Measurements from ENCODE around the gene NSFL1C. TPM values are rescaled to one million over a fixed set of nuclear protein-coding genes. Genes with fewer than 3 reads are reported as not detected.
"Not testable (repeated sequence)": the region's sequence is repeated elsewhere in the genome, so short reads cannot be mapped to it uniquely, and the experiment has no call there.

Gene NSFL1C
- total RNA-seq, result 10 to 100 TPM; 57.9 to 75.4 TPM

GRCh38 chr20:1466211-1467081 is at the start of gene NSFL1C:
Gene NSFL1C (minus strand): TSS chr20:1466849. CDS start chr20:1466824, 25 bp downstream.
- peak; percentile 98 to 99 for ATAC-seq (replicated peaks in 1 of 2)
- Mint-ChIP-seq H3K4me3 (peak within 1 kb of the TSS; percentile 88 to 90), H3K9me3 (no peaks in the 10 kb centered on the region), H3K27me3 (ENCODE audit: low read depth) (peaks cover 19% of the 10 kb centered on the region), H3K4me1 (ENCODE audit: low read depth) (peaks cover 54% of the 10 kb centered on the region), H3K27ac (peak within 1 kb of the TSS; percentile 44), H3K36me3 (ENCODE audit: insufficient read depth in 2 of 2) (peaks cover 0 to 4% of the 10 kb centered on the region in 2 donors)
- peak; percentile 98 to 100 for DNase-seq

DNA sequence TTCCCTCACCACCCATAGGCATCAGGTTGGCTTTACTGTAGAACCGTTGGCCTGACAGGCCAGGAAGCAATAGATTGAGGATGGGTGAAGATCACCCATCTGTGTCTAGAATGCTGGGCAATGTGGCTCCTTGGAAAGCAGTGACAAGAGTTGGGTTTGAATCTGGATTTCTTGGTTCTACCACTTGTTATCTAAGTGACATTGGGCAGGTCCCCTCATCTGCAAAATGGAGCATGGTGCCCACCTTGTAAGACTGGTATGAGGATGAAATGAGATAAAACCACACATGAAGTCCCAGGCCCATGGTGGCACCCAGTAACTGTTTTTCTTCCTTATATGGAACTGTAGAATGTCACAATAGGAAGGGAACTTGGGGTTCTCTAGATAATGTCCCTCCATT is 47.2 kb upstream of the NSFL1C start:
- H3K4me1 Mint-ChIP-seq (ENCODE audit: low read depth), result peaks cover 5% of the 10 kb centered on the region
- peaks cover 6 to 12% of the 10 kb centered on the region in 2 donors for H3K9me3 Mint-ChIP-seq
- H3K4me3 Mint-ChIP-seq, result no peak overlapping the region
- no peak overlapping the region for H3K27ac Mint-ChIP-seq
- ATAC-seq (replicated peaks in 1 of 2) (no peak), DNase-seq (no peak)
- H3K36me3 Mint-ChIP-seq (ENCODE audit: insufficient read depth in 2 of 2), result peaks cover 7% of the 10 kb centered on the region in 2 donors
- peaks cover 15% of the 10 kb centered on the region for H3K27me3 Mint-ChIP-seq (ENCODE audit: low read depth)

DNA sequence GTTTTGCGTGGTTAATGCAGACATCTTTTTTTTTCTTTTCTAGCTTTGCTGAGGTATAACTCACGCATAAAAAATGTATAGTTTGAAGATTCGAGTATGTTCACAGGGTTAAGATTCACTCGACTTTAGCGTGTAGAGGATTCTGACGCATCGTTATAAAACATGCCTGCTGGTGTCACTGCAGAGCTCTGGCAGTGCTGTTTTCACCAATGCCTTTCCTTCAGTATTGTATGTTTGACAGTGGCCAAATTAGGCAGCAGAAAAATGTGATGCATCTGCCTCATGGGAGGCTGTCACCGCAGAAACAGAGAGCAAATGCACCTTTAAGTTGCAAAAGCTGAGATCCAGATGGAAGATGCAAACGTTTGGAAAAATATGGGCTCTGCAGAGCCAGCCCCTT is 42.6 kb upstream of the NSFL1C start:
- peaks cover 22% of the 10 kb centered on the region for H3K27me3 Mint-ChIP-seq (ENCODE audit: low read depth)
- H3K9me3 Mint-ChIP-seq, result peaks cover 5 to 10% of the 10 kb centered on the region in 2 donors
- H3K4me1 Mint-ChIP-seq (ENCODE audit: low read depth), result peaks cover 5% of the 10 kb centered on the region
- ATAC-seq (replicated peaks in 1 of 2), result peak; percentile 48 to 57
- H3K36me3 Mint-ChIP-seq (ENCODE audit: insufficient read depth in 2 of 2), result peaks cover 5 to 7% of the 10 kb centered on the region in 2 donors
- no peak overlapping the region for H3K4me3 Mint-ChIP-seq
- DNase-seq, result peak; percentile 19 to 22
- no peak overlapping the region for H3K27ac Mint-ChIP-seq

DNA sequence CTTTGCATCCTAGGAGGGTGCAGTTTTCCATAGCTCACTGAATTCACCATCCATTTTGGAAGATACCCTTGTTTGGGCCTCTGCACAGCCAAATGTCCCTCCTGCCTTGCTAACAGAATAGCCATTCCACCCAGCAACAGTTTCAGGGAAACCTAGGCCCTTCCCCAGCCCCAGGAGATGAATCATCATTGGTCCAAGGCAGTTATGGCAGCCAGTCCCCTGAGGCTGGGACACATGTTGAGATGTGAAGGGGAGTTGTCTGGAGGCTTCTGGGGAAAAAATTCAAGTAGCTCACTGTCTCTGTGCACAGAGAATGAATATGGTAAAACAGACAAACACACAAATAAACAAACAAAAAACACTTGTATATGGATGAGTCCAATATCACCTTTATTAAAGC is 41.9 kb upstream of the NSFL1C start:
- peaks cover 9% of the 10 kb centered on the region for H3K4me1 Mint-ChIP-seq (ENCODE audit: low read depth)
- no peak overlapping the region for H3K4me3 Mint-ChIP-seq
- ATAC-seq (replicated peaks in 1 of 2), result no peak

DNA sequence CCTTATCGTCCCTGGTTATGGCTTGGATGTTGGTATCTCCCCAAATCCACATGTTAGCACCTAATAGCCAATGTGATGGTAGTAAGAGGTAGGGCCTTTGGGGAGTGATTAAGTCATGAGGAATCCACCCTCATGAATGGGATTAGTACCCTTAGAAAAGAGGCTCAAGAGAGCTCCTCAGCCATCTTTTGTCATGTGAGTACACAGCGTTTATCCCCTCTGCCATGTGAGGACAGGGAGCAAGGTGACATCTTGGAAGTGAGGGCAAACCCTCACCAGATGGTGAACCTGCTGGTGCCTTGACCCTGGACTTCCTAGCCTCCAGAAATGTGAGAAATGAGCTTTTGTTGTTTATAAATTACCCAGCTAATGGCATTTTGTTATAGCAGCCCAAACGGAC is 40.6 kb upstream of the NSFL1C start:
- Mint-ChIP-seq H3K9me3 (peaks cover 0 to 6% of the 10 kb centered on the region in 2 donors), H3K4me1 (ENCODE audit: low read depth) (peaks cover 12% of the 10 kb centered on the region), H3K36me3 (ENCODE audit: insufficient read depth in 2 of 2) (peaks cover 2 to 3% of the 10 kb centered on the region in 2 donors), H3K27me3 (ENCODE audit: low read depth) (peaks cover 26% of the 10 kb centered on the region), H3K4me3 (no peak overlapping the region), H3K27ac (no peak overlapping the region)
- no peak for DNase-seq
- ATAC-seq (replicated peaks in 1 of 2), result no peak

More for the DNA sequence above, 41.9 kb upstream of the NSFL1C start:
- DNase-seq, result no peak
- H3K27me3 Mint-ChIP-seq (ENCODE audit: low read depth), result peaks cover 22% of the 10 kb centered on the region
- no peak overlapping the region for H3K27ac Mint-ChIP-seq
- H3K9me3 Mint-ChIP-seq, result peaks cover 4 to 8% of the 10 kb centered on the region in 2 donors
- H3K36me3 Mint-ChIP-seq (ENCODE audit: insufficient read depth in 2 of 2), result peaks cover 5 to 6% of the 10 kb centered on the region in 2 donors

- peaks cover 2 to 3% of the 10 kb centered on the region in 2 donors for H3K36me3 Mint-ChIP-seq (ENCODE audit: insufficient read depth in 2 of 2)
- H3K4me3 Mint-ChIP-seq, result no peak overlapping the region
- peaks cover 8% of the 10 kb centered on the region for H3K4me1 Mint-ChIP-seq (ENCODE audit: low read depth)
Measured at GRCh38 chr20:1505871-1506270, 39.2 kb upstream of the NSFL1C start.

GRCh38 chr20:1505361-1505760 is 38.7 kb upstream of the NSFL1C start:
- H3K27ac Mint-ChIP-seq, result no peak overlapping the region
- H3K27me3 Mint-ChIP-seq (ENCODE audit: low read depth), result peaks cover 15% of the 10 kb centered on the region
- H3K36me3 Mint-ChIP-seq (ENCODE audit: insufficient read depth in 2 of 2), result peaks cover 2 to 3% of the 10 kb centered on the region in 2 donors
- H3K9me3 Mint-ChIP-seq, result no peaks in the 10 kb centered on the region
- H3K4me3 Mint-ChIP-seq, result no peak overlapping the region
- DNase-seq (no peak), ATAC-seq (replicated peaks in 1 of 2) (no peak)
- H3K4me1 Mint-ChIP-seq (ENCODE audit: low read depth), result peaks cover 7% of the 10 kb centered on the region

More at GRCh38 chr20:1505871-1506270, 39.2 kb upstream of the NSFL1C start:
- DNase-seq (no peak), ATAC-seq (replicated peaks in 1 of 2) (no peak)
- no peaks in the 10 kb centered on the region for H3K9me3 Mint-ChIP-seq
- no peak overlapping the region for H3K27ac Mint-ChIP-seq
- peaks cover 16% of the 10 kb centered on the region for H3K27me3 Mint-ChIP-seq (ENCODE audit: low read depth)

DNA sequence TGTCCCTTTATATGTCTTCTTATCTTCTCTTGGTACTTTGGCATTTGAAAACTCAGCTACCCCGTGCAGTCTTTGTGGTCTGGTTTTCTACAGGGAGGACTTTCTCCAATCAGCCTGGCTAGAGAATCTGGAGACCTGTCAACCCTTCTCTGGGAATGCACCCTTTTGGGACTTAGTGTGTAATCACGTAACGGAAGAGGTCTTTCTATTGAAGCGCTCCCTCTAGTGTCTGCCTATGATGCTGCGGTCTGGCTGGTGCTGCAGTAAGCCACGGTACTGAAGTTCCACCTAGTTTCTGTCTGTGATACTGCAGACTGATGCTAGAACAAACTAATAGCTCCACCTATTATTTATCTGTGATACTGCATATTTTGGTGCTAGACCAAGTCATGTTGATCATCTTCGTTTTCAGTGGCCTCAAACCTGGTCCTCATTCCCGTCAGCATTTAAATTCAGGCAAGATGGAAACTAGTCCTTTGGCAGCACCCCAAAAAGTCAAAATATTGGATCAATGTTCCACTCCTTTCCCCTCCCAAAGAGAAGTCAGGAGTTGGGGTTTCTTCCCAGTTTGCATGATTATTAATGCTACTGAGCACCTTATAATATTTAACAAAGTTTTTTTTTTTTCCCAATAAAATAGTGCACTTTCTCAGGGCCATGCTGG is 37.0 kb upstream of the NSFL1C start:
- peaks cover 2 to 3% of the 10 kb centered on the region in 2 donors for H3K36me3 Mint-ChIP-seq (ENCODE audit: insufficient read depth in 2 of 2)
- peak; percentile 76 for DNase-seq
- H3K27ac Mint-ChIP-seq, result peak overlapping the region; percentile 68
- H3K4me3 Mint-ChIP-seq, result no peak overlapping the region
- no peaks in the 10 kb centered on the region for H3K9me3 Mint-ChIP-seq
- ATAC-seq (replicated peaks in 1 of 2), result peak; percentile 98 to 100
- H3K4me1 Mint-ChIP-seq (ENCODE audit: low read depth), result peaks cover 7% of the 10 kb centered on the region
- peaks cover 29% of the 10 kb centered on the region for H3K27me3 Mint-ChIP-seq (ENCODE audit: low read depth)

DNA sequence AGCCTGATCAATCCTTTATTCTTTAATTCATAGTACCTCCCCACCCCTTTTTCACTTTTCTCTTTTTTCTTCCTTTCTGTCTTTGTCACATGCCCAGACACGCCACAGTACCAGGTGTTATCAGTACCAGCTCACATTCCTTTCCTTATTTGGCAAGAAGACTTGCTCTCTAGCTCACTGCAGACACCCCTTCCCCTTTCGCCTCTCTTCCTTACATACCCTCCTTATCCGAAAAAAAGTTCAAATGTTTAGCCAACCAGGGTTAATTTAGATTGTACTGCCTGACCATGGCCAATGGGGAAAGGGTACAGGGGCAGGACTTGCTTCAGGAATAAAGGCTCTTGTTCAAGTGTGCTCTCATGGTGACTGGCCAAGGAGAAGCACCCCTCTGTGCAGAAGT is 33.8 kb upstream of the NSFL1C start:
- no peak for DNase-seq
- no peak for ATAC-seq (replicated peaks in 1 of 2)
- H3K9me3 Mint-ChIP-seq, result no peaks in the 10 kb centered on the region
- no peak overlapping the region for H3K4me3 Mint-ChIP-seq
- no peak overlapping the region for H3K27ac Mint-ChIP-seq
- peaks cover 7% of the 10 kb centered on the region for H3K4me1 Mint-ChIP-seq (ENCODE audit: low read depth)
- H3K36me3 Mint-ChIP-seq (ENCODE audit: insufficient read depth in 2 of 2), result peaks cover 2 to 5% of the 10 kb centered on the region in 2 donors
- H3K27me3 Mint-ChIP-seq (ENCODE audit: low read depth), result peaks cover 46% of the 10 kb centered on the region

DNA sequence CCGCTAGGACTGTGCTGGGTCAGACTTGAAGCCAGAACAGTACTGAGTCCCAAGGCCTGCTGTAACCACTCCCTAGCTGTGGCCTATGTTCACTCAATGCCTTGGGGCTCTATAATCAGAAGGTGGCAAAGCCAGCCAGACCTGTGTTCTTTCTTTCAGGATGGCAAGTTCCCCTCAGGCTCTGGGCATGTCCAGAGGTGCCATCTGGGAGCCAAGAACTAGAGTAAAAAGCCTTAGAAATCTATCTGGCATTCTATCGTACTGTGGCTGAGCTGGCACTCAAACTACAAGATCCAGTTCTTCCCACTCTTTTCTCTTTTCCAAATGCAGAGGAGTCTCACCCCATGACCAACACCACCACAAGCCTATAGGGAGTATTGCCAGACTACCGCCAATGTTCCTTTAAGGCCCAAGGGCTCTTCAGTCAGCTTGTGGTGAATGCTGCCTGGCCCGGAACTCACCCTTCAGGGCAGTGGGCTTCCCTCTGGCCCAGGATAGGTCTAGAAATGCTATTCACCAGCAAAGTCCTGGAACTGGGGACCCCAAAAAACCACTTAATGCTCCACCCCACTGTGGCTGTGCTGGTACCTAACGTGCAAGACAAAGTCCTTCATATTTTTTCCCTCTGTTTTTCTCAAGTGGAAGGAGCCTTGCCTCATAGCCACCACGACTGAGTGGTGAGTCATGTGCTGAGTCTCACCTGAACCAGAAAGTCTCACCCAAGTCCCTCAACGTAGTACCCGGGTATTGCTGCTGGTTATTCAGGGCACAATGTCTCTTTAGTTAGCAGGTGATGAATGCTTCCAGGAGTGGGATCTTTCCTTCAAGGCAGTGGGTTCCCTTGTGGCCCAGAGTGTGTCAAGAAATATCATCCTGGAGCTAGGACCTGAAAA is 33.1 kb upstream of the NSFL1C start:
- Mint-ChIP-seq H3K4me1 (ENCODE audit: low read depth) (peaks cover 7% of the 10 kb centered on the region), H3K27me3 (ENCODE audit: low read depth) (peaks cover 51% of the 10 kb centered on the region), H3K36me3 (ENCODE audit: insufficient read depth in 2 of 2) (peaks cover 2 to 5% of the 10 kb centered on the region in 2 donors), H3K27ac (no peak overlapping the region), H3K9me3 (no peaks in the 10 kb centered on the region), H3K4me3 (no peak overlapping the region)
- ATAC-seq (replicated peaks in 1 of 2), result peak in 1 of 2 donors; percentile 47
- no peak for DNase-seq

GRCh38 chr20:1497371-1497770 is 30.7 kb upstream of the NSFL1C start:
- H3K9me3 Mint-ChIP-seq; DNase-seq; H3K36me3 Mint-ChIP-seq (ENCODE audit: insufficient read depth in 2 of 2); ATAC-seq (replicated peaks in 1 of 2); H3K4me3 Mint-ChIP-seq; H3K4me1 Mint-ChIP-seq (ENCODE audit: low read depth); H3K27ac Mint-ChIP-seq: not testable (repeated sequence)
- peaks cover 55% of the 10 kb centered on the region for H3K27me3 Mint-ChIP-seq (ENCODE audit: low read depth)

DNA sequence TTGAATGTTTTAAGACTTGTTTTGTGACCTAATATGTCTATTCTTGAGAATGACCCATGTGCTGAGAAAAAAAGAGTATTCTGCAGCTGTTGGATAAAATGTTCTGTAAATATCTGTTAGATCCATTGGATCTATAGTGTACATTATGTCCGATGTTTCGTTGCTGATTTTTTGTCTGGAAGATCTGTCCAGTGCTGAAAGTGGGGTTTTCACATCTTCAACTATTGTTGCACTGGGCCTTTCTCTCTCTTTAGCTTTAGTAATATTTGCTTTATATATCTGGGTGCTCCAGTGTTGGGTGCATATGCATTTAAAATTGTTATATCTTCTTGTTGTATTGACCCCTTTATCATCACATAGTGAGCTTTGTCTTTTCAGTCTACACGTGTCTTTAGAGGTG is 30.3 kb upstream of the NSFL1C start:
- no peak overlapping the region for H3K27ac Mint-ChIP-seq
- peaks cover 51% of the 10 kb centered on the region for H3K27me3 Mint-ChIP-seq (ENCODE audit: low read depth)
- peaks cover 6% of the 10 kb centered on the region for H3K4me1 Mint-ChIP-seq (ENCODE audit: low read depth)
- H3K9me3 Mint-ChIP-seq, result no peaks in the 10 kb centered on the region
- ATAC-seq (replicated peaks in 1 of 2) (no peak), DNase-seq (no peak)
- H3K4me3 Mint-ChIP-seq, result no peak overlapping the region
- peaks cover 0 to 1% of the 10 kb centered on the region in 2 donors for H3K36me3 Mint-ChIP-seq (ENCODE audit: insufficient read depth in 2 of 2)
